ENCODE results near the gene TMEM208. TPM values are rescaled to one million over a fixed set of nuclear protein-coding genes. Genes with fewer than 3 reads are reported as not detected.

TMEM208 gene
- total and polyA plus RNA-seq, 2 of the 13 experiments (the other 11 are each of a cell fraction or from before 2014, with no cell fraction given): 58.8 to 72.9 TPM

- TF ChIP-seq NR2C2 (CRISPR knock-in tag; IDR thresholded peaks at IDR 0.05; ENCODE audit: borderline replicate concordance) (peak; percentile 94), PHF5A (CRISPR knock-in tag; IDR thresholded peaks at IDR 0.05; ENCODE audit: low read depth, unreplicated experiment) (peak; percentile 43), AGO2 (optimal IDR thresholded peaks at IDR 0.05; ENCODE audit: low read depth, low read length) (peak; percentile 62), ZNF562 (CRISPR knock-in tag; IDR thresholded peaks at IDR 0.05; ENCODE audit: borderline replicate concordance) (no peak), SSRP1 (CRISPR knock-in tag; IDR thresholded peaks at IDR 0.05) (no peak), PAF1 (CRISPR knock-in tag; IDR thresholded peaks at IDR 0.05) (no peak), PTBP1 (IDR thresholded peaks at IDR 0.05; ENCODE audit: low read depth, low read length, poor library complexity, severe bottlenecking) (no peak), SOX13 (IDR thresholded peaks at IDR 0.05) (no peak), SOX13 (CRISPR knock-in tag; conservative IDR thresholded peaks at IDR 0.05 in 1 of 2, IDR thresholded peaks at IDR 0.05 in 1 of 2) (peak in 1 of 2 experiments; percentile 56; a peak in 2 of 4 replicates), EEA1 (CRISPR knock-in tag; IDR thresholded peaks at IDR 0.05; ENCODE audit: borderline replicate concordance) (peak; percentile 99), POLR2G (IDR thresholded peaks at IDR 0.05; ENCODE audit: low read depth, low read length) (peak; percentile 86), KAT2B (IDR thresholded peaks at IDR 0.05; ENCODE audit: borderline replicate concordance, low read depth, low read length) (no peak), SIX4 (CRISPR knock-in tag; IDR thresholded peaks at IDR 0.05) (no peak; the same call in 1 of the 2 replicates), ZNF34 (CRISPR knock-in tag; IDR thresholded peaks at IDR 0.05; ENCODE audit: borderline replicate concordance) (no peak; the same call in 1 of the 2 replicates), HHEX (CRISPR knock-in tag; IDR thresholded peaks at IDR 0.05) (no peak), ZNF552 (CRISPR knock-in tag; IDR thresholded peaks at IDR 0.05; ENCODE audit: borderline replicate concordance) (no peak), ZNF224 (CRISPR knock-in tag; IDR thresholded peaks at IDR 0.05) (no peak), ZBED4 (CRISPR knock-in tag; IDR thresholded peaks at IDR 0.05; ENCODE audit: borderline replicate concordance) (peak; percentile 31; the same call in 1 of the 2 replicates), ZNF619 (CRISPR knock-in tag; IDR thresholded peaks at IDR 0.05) (no peak), NR1H2 (CRISPR knock-in tag; IDR thresholded peaks at IDR 0.05; ENCODE audit: borderline replicate concordance, low read depth) (no peak), TBL1XR1 (IDR thresholded peaks at IDR 0.05; ENCODE audit: borderline replicate concordance, low read length, partially characterized antibody) (peak; percentile 61), ELF1 (CRISPR knock-in tag; IDR thresholded peaks at IDR 0.05) (peak; percentile 97), KDM2A (CRISPR knock-in tag; IDR thresholded peaks at IDR 0.05; ENCODE audit: borderline replicate concordance, low read depth) (peak; percentile 82; the same call in 1 of the 2 replicates), ZNF644 (CRISPR knock-in tag; IDR thresholded peaks at IDR 0.05; ENCODE audit: low read depth) (no peak), NFE2L1 (CRISPR knock-in tag; IDR thresholded peaks at IDR 0.05; ENCODE audit: borderline replicate concordance) (no peak), MTF2 (CRISPR knock-in tag; IDR thresholded peaks at IDR 0.05; ENCODE audit: borderline replicate concordance) (no peak), TFAP4 (IDR thresholded peaks at IDR 0.05; ENCODE audit: borderline replicate concordance, low read depth) (peak; percentile 53; the same call in 1 of the 2 replicates), ZNF232 (CRISPR knock-in tag; IDR thresholded peaks at IDR 0.05; ENCODE audit: borderline replicate concordance) (0 out of 2 replicates have a peak, but pooled peaks have one; percentile 14)
Measured at GRCh38 chr16:67191995-67192681, 34.8 kb upstream of the TMEM208 start, which contains the start of gene E2F4 (continued).

Data from HepG2 (cell line).